Measurements from ENCODE around the gene BCR.

BCR gene

DNA sequence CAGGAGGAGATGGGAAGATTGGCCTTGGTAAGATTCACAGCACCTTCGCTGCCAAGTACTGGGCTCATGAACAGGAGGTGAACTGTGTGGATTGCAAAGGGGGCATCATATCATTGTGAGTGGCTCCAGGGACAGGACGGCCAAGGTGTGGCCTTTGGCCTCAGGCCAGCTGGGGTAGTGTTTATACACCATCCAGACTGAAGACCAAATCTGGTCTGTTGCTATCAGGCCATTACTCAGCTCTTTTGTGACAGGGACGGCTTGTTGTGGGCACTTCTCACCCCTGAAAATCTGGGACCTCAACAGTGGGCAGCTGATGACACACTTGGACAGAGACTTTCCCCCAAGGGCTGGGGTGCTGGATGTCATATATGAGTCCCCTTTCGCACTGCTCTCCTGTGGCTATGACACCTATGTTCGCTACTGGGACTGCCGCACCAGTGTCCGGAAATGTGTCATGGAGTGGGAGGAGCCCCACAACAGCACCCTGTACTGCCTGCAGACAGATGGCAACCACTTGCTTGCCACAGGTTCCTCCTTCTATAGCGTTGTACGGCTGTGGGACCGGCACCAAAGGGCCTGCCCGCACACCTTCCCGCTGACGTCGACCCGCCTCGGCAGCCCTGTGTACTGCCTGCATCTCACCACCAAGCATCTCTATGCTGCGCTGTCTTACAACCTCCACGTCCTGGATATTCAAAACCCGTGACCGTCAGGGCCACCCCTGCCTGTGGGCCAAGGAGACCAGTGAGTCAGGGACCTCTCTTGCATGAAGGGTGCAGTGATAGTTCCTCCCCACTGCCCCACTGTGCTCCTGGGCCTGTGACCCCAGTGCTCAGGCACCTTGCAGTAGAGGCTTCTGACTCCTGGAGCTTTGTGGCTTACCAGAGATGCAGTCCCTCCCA is 83.6 kb downstream of the BCR start:
- no peak for DNase-seq

DNA sequence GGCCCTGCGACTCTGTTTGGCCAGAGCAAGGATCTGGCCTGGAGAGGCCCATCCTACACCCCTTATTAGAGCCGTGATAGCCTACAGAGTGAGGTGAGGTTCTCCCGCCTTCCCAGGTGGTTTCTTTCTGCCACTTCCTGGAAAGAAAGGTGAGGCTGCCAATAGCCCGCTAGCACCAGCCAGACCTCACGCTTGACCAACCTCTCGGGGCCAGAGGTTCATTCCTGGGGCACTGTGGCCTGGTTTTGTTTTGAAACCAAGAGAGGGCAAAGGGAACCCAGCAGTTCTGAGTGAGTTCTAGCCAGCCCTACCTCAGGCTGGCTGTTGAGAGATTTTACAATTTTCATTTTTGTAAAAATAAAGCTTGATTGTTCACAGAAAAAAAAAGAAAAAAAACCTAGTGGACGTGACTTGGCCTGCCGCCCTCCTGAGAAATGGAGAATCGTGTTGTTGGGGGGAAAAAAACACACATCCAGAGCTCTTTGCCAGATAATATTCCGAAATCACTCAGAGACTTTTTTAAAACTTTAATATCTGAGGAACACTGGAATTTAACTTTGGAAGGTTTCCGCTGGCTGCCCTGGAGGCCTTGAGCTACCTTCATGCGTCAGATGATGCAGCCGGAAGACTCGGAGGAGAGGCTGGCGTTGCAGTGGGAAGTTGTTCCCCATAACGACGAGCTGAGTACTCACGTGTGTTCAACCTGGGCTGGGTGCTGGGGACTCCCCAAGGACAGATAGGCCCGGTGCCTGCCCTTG is 84.5 kb downstream of the BCR start:
- DNase-seq = no peak

DNA sequence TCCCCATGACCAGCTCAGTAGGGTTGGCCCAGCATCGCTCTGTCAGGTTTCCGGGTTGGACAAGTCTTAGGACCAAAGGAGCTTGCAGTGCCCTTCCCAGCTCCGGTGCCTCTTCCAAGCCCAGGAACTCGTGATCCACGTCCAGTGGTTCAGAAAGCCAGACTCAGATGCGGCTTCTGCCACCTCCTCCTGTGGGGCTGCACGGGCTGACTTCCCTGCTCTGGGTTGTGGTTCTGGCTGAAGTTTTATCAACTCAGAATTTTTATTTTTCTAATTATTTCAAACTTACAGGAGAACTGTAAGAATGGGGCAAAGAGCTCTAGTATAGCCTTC is 85.0 kb downstream of the BCR start:
- no peak for DNase-seq

- DNase-seq = no peak
Observed at GRCh38 chr22:23266780-23267179, 86.5 kb downstream of the BCR start.

DNA sequence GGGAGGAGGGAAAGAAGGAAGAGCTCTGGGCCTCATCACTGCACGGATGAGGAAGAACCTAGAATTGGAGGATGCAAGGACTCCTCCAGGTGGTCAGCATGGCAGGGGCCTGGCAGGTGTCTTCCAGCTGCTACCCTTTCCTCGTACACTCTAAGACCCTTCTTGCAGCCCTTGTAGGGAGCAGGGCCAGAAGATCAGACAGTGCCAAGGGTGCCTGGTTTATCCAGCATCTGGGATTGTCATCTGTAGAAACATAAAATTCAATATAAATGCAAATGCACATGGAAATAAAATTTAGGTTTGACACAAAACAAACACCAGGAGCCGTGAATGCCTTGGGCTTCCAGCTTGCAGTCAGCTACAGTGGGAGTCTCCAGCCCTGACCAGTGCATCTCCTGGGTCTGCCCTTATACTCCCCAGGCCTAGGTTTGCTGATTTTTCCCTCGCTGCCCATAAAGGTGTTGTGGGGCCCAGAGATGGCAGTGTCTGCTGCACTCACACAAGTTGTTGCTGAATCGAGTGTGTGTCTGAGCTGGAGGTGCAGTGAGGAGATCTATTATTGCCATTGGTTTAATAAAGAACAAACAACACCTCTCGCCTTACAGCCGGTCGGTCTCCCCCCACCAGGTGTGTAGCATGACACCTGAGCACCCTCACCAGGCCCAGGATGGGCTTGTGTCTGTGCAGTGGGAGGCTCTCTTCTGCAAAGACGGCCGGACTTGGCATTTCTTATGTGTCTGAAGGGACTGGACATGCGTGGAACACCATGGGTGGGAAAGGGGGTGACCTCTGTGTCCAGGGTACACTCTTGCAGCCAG is 87.1 kb downstream of the BCR start:
- DNase-seq = no peak

- DNase-seq = no peak
Observed at GRCh38 chr22:23268139-23268712, 87.9 kb downstream of the BCR start.

DNA sequence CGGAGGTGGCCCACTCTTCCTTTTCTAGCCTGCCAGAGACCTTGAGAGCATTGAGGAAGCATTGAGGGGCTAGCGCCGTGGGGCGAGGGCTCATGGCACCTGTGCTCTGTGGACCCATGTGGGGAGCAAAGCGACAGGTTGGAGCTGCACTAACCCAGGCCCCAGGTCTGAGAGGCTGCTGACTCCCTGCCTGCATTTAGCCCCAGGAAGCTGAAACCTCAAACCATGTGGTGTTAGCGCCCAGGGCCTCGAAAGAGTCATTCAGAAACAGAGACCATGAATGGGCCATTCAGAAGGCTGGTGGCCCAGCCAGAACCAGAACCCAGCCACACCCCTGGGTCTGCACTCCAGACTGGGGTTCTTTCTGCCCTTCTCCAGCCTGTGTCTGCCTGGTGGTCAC is 88.6 kb downstream of the BCR start:
- no peak for DNase-seq

- no peak for DNase-seq
Observed at GRCh38 chr22:23269441-23270211, 89.3 kb downstream of the BCR start.

GRCh38 chr22:23270212-23270733 is 90.0 kb downstream of the BCR start:
- DNase-seq = no peak

DNA sequence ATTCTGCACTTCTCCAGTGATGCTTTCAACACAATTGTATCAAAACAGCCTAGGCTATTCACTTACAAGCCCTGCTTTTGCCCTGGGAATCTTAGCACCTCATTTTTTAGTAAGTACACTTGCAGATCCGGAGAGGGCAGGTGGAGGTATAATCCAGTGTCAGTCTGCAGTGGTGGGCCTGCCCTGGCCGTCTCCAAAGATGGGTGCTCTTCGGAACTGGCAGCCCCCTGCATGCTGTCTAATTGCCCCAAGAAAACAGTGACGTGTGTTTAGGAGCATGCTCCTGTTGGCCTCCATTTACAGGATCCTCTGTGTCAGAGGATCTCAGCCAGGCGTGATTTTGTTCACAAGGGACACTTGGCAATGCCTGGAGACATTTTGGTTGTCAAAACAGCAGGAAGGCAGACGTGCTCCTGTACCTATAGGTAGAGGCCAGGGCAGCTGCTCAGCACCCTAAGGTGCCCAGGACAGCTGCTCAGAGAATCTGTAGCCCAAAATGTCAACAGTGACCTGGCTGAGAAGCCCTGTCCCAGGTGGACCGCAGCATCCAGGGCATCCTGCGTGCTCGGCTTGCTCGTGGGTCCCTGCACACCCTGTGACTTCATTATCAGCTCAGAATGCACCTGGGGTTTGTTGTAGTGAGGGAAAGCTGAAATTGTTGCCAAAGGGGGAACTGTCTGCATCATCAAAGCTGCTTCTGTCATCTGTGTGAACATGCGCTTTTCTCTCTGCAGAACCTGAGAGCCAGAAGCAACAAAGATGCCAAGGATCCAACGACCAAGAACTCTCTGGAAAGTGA is 90.7 kb downstream of the BCR start:
- DNase-seq = no peak

DNA sequence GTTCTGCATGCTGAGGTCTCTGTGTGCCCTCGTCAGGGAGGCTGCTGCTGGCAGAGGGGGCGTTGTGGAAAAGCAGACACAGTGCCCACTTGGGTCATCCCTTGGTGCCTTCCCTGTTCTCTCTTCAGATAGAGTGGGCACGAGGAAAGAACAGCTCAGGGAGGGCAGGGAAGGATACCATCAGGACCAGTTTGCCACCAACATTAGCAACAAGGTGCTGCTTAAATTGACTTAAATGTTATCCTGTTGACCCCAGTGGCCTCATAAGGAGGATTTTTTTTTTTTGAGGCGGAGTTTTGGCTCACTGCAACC is 91.2 kb downstream of the BCR start:
- no peak for DNase-seq

DNA sequence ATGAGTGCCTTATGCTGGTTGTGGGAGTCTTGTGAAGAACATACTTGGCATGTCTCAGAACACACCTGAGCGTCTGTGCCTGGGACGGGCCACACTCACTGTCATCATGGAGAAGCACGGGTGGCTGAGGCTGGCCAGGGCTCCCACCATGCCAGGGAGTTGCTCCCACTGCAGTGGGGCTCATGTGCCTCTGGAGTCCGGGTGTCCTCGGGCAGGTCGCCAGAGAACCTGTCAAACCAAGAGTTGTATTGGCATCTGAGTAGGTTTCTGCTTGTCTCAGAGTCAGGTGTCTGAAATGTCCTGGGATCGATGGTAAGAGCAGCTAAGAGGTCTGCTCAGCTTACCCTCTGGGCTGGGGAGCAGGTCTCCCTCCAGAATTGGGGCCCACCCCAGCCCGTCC is 92.1 kb downstream of the BCR start:
- DNase-seq = no peak

GRCh38 chr22:23272834-23273233 is 92.5 kb downstream of the BCR start:
- DNase-seq = no peak

DNA sequence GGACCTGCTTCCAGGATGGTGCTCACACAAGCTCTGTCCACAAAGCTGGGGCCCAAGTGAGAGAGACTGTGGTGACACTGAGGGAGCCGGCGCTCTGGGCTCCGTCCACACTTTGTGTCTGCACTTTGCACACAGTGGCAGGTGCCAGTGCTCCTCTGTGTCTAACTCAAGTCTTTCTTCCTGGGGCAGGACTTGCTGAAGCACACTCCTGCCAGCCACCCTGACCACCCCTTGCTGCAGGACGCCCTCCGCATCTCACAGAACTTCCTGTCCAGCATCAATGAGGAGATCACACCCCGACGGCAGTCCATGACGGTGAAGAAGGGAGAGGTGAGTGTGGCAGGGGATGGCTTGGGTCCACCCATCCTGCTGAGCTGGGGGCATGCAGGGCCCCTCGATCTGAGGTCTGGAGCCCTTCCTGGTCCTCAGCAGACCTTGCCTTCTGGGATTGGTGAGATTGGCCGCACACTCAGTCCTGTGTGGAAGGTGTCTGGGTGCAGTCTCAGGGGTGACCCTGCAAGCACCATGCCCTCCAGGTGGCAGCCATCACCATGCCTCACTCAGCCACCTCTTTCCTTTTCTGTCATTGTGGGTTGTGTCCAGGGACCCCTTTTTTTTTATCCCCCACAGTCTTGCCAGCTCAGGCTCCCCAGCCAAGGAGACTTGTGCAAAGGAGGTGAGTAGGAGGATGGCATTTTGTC is 93.3 kb downstream of the BCR start:
- DNase-seq = no peak

DNA sequence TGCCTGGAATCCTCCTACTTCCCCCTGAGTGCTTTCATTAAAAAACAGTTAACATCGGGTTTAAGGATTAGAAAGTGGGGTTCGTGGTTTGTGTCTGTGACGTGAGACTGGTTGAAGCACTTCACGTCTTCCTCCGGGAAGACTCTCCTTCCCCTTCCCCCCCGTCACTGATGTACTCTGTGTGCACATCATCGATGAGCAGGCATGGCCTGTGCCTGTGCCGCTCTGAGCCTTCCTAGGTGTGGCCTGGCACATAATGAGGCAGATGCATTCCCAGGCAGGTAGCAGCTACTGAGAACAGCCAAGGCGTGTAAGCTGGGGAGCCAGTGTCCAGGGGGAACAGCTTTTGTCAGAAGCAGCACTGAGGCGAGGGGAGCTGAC is 93.8 kb downstream of the BCR start:
- DNase-seq = no peak

DNA sequence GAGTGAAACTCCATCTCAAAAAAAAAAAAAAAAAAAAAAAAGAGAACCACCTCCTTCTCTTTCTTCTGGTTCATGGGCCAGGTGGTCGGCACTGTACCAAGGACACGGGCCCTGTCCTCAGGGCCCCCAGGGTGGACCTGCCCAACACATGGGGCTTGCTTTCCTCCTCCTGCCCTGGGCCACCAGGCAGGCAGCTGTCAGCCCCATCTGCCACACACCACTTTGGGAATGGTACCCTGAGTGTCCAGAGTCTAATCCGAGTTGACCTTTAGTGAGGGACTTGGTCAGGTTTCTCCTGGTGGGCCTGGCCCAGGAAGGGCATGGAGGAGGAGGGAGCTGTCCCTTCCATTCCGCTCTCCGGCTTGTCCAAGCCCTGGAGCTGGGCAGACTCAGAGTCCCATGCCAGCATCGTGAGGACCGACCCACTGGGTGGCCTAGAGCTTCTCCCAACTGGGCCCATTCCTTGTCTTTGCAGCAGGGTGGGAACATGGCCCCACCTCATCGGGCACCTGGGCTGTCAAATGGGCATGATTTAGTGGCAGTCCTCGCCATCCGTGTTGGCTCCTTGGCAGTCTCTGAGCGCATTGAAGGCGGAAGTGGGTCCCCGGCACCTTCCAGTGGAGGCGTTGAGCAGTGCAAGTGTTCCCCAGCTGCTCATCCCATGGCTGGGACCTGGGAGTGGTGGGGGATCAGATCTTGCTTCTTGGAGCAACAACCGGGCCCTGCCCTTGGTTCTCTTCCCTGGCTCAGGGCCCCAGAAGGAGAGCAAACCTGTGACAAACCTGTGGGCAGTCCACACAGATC is 94.8 kb downstream of the BCR start:
- no peak for DNase-seq

- DNase-seq = no peak
Observed at GRCh38 chr22:23275751-23276150, 95.4 kb downstream of the BCR start.

GRCh38 chr22:23276656-23277582 is 96.6 kb downstream of the BCR start:
- no peak for DNase-seq

All from hematopoietic multipotent progenitor cell treated with erythropoietin and hydrocortisone succinate and interleukin-3 and kit ligand, for 8 days (in vitro differentiated cells).